ENCODE data around the gene ZNF497.
A peak's percentile ranks its signal among the peaks of the same experiment; 100 is the strongest.

The ZNF497 gene

DNA sequence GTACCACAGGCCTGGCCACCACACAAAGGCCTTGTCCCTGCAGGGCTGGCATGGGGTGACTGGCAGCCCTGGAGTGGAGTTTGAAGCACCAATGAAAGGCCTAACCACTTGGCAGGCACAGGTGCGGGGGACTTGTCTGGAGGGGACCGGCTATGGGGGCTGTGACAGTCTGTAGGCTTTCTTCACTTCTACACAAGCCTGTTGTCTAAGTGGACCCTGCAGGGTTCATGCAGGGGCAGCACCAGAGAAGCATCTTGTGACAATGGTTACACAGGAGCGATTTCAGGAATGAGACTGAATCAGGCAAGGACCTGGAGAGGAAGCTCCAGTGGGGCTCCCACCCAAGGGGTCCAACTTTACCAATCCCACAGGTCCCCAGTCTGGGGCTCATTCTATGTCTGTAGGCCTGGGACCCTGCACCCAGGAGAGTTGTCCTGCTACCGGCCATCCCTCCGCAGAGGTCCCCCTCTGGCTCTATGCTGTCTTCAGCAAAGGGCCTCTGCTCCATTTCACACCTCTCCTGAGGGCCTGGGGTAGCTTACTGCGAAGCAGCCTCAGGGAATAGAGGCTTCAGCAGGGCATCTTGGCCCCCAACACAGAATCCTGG lies 20.5 kb upstream of the ZNF497 start:
- H3K9ac ChIP-seq (ENCODE audit: low read depth, low read length, poor library complexity, severe bottlenecking), result no peak overlapping the region
- no peaks in the 10 kb centered on the region for H3F3A ChIP-seq (ENCODE audit: low read depth)
- H3K4me3 ChIP-seq (ENCODE audit: low read length, poor library complexity, severe bottlenecking), result no peak overlapping the region
- H3K4me2 ChIP-seq (ENCODE audit: low read depth, low read length, poor library complexity, severe bottlenecking), result no peak overlapping the region
- H3K36me3 ChIP-seq (ENCODE audit: insufficient read depth, low read length), result no peaks in the 10 kb centered on the region
- no peaks in the 10 kb centered on the region for H3K9me3 ChIP-seq (ENCODE audit: insufficient read depth, low read depth, low read length)
- no peaks in the 10 kb centered on the region for H3K9me2 ChIP-seq (replicated peaks; ENCODE audit: low read depth, low read length)
- H3K4me1 ChIP-seq (ENCODE audit: insufficient read depth, low read length, poor library complexity, severe bottlenecking), result peaks cover 25% of the 10 kb centered on the region
- H3K27me3 ChIP-seq (ENCODE audit: insufficient read depth, low read length, poor library complexity, severe bottlenecking), result no peaks in the 10 kb centered on the region
- peaks cover 27% of the 10 kb centered on the region for H3K79me2 ChIP-seq (ENCODE audit: insufficient read depth, low read length)
- no peak overlapping the region for H2AFZ ChIP-seq (ENCODE audit: low read length)
- peaks cover 10% of the 10 kb centered on the region for H4K20me1 ChIP-seq (ENCODE audit: insufficient read depth, low read length, poor library complexity, severe bottlenecking)
- no peak for TF ChIP-seq EZH2phosphoT487 (IDR thresholded peaks at IDR 0.05; ENCODE audit: borderline replicate concordance)
- TF ChIP-seq, protein P1, sequence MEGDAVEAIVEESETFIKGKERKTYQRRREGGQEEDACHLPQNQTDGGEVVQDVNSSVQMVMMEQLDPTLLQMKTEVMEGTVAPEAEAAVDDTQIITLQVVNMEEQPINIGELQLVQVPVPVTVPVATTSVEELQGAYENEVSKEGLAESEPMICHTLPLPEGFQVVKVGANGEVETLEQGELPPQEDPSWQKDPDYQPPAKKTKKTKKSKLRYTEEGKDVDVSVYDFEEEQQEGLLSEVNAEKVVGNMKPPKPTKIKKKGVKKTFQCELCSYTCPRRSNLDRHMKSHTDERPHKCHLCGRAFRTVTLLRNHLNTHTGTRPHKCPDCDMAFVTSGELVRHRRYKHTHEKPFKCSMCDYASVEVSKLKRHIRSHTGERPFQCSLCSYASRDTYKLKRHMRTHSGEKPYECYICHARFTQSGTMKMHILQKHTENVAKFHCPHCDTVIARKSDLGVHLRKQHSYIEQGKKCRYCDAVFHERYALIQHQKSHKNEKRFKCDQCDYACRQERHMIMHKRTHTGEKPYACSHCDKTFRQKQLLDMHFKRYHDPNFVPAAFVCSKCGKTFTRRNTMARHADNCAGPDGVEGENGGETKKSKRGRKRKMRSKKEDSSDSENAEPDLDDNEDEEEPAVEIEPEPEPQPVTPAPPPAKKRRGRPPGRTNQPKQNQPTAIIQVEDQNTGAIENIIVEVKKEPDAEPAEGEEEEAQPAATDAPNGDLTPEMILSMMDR (conservative IDR thresholded peaks at IDR 0.05; ENCODE audit: low read length), result no peak

DNA sequence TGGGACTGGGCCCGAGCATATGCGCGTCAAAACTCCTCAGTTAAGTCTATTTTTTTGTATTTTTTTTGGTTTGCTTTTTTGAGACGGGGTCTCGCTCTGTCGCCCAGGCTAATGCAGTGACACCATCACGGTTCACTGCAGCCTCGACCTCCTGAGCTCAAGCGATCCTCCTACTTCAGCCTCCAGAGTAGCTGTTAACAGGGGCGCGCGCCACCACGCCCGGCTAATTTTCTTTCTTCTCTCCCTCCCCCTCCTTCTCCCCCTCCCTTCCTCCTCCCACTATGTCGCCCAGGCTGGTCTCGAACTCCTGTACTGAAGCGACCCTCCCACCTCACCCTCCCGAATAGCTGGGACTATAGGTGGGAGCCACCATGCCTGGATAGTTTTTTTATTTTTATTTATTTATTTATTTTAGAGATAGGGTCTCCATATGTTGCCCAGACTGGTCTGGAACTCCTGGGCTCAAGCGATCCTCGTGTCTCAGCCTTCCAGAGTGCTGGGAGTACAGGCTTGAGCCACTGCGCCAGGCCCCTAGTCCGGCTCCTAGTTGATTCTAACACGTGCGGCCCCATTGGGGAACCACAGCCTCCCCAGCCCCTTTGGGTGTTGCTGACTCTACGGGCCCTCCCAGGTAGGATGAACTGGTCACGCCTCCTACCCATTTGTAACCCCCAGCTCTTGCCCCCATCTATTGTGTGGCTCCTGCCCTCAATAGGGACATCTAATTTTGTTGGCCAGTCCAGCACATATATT lies 19.1 kb upstream of the ZNF497 start:
- no peaks in the 10 kb centered on the region for H4K20me1 ChIP-seq (ENCODE audit: insufficient read depth, low read length, poor library complexity, severe bottlenecking)
- H2AFZ ChIP-seq (ENCODE audit: low read length), result no peak overlapping the region; the same call in 1 of the 2 replicates
- H3K4me1 ChIP-seq (ENCODE audit: insufficient read depth, low read length, poor library complexity, severe bottlenecking), result peaks cover 23% of the 10 kb centered on the region
- H3K27me3 ChIP-seq (ENCODE audit: insufficient read depth, low read length, poor library complexity, severe bottlenecking), result no peaks in the 10 kb centered on the region
- H3K9me2 ChIP-seq (replicated peaks; ENCODE audit: low read depth, low read length), result no peaks in the 10 kb centered on the region
- peak overlapping the region; percentile 84 for H3K4me2 ChIP-seq (ENCODE audit: low read depth, low read length, poor library complexity, severe bottlenecking)
- TF ChIP-seq, protein P1 (conservative IDR thresholded peaks at IDR 0.05; ENCODE audit: low read length), result no peak
- no peak for TF ChIP-seq EZH2phosphoT487 (IDR thresholded peaks at IDR 0.05; ENCODE audit: borderline replicate concordance)
- no peaks in the 10 kb centered on the region for H3K36me3 ChIP-seq (ENCODE audit: insufficient read depth, low read length)
- H3K79me2 ChIP-seq (ENCODE audit: insufficient read depth, low read length), result peaks cover 17% of the 10 kb centered on the region; the same call in 1 of the 2 replicates
- H3K9ac ChIP-seq (ENCODE audit: low read depth, low read length, poor library complexity, severe bottlenecking), result peak overlapping the region; percentile 59
- H3K9me3 ChIP-seq (ENCODE audit: insufficient read depth, low read depth, low read length), result no peaks in the 10 kb centered on the region
- peak overlapping the region; percentile 77 for H3K4me3 ChIP-seq (ENCODE audit: low read length, poor library complexity, severe bottlenecking)
- no peaks in the 10 kb centered on the region for H3F3A ChIP-seq (ENCODE audit: low read depth)

DNA sequence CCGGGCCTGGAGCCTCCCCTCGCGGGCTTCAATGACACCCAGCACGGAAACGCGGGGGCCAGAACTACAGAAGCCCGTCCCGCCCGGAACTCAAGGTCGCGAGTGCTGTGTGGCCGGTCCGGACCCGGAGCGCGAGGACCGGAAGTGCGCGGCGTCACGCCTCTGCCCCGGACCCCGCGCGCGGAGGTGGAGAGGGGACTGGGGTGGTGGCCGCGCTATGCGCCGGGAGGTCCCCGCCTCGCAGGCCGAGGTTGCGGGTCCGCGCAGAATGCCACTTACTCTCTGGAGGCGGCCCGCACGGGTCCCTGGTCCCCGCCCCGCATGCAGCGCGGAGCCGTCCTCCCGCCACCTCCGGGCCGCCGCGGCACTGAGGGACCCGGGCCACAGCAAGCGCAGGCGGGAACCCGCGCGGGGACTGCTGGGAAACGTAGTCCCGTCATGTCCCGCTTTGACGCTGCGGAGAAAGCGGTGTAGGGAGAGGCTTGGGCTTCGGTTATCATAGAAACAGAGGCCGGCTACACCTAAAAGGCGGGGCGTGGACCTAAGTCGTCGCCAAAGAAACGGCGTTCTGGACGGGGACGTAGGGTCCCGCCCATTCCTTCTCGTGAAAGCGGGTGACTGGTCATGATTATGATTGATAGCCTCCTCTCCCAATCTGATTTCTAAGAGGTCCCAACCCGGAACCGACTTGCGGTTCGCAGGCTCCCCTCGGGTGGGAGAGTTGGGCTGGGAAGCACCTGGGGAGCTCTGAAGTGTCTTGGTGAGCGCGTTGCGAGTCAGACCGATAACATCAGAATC lies 18.3 kb upstream of the ZNF497 start, which contains the start of gene ZNF837:
Gene ZNF837 (minus strand): TSS at position 369 of the 798 bp plus-strand sequence. CDS start 11,698 bp downstream, outside the sequence.
- Histone ChIP-seq H3K9ac (ENCODE audit: low read depth, low read length, poor library complexity, severe bottlenecking) (peak within 1 kb of the TSS; percentile 83), H3K79me2 (ENCODE audit: insufficient read depth, low read length) (peaks cover 13% of the 10 kb centered on the region; the same call in 1 of the 2 replicates), H3F3A (ENCODE audit: low read depth) (no peaks in the 10 kb centered on the region), H4K20me1 (ENCODE audit: insufficient read depth, low read length, poor library complexity, severe bottlenecking) (no peaks in the 10 kb centered on the region), H3K36me3 (ENCODE audit: insufficient read depth, low read length) (no peaks in the 10 kb centered on the region), H3K27me3 (ENCODE audit: insufficient read depth, low read length, poor library complexity, severe bottlenecking) (no peaks in the 10 kb centered on the region), H3K9me2 (replicated peaks; ENCODE audit: low read depth, low read length) (no peaks in the 10 kb centered on the region), H3K9me3 (ENCODE audit: insufficient read depth, low read depth, low read length) (no peaks in the 10 kb centered on the region), H3K4me3 (ENCODE audit: low read length, poor library complexity, severe bottlenecking) (peak within 1 kb of the TSS; percentile 77), H3K4me2 (ENCODE audit: low read depth, low read length, poor library complexity, severe bottlenecking) (peak within 1 kb of the TSS; percentile 84), H2AFZ (ENCODE audit: low read length) (peak within 1 kb of the TSS; percentile 92), H3K4me1 (ENCODE audit: insufficient read depth, low read length, poor library complexity, severe bottlenecking) (peaks cover 18% of the 10 kb centered on the region)
- TF ChIP-seq EZH2phosphoT487 (IDR thresholded peaks at IDR 0.05; ENCODE audit: borderline replicate concordance), result no peak
- TF ChIP-seq, protein P1 (conservative IDR thresholded peaks at IDR 0.05; ENCODE audit: low read length), result no peak
